CD4-positive, CD25-positive, alpha-beta regulatory T cell (primary cell): ENCODE data around the gene TICAM2. TPM values are rescaled to one million over a fixed set of nuclear protein-coding genes. Genes with fewer than 3 reads are reported as not detected.

Experiments
- ATAC-seq, 2 donors: fragments of 150-1000 bp; cut with Tn5 transposase; one replicate each; pipeline ENCODE4 v1.10.0; 2021; ENCODE audit warnings: low read depth in 2 of 2, moderate number of reproducible peaks in 2 of 2, moderate library complexity in 1 of 2
- DNase-seq, 3 donors: peaks; one replicate each; pipeline versions ENCODE4 v3.0.0 to v3.0.0-alpha.2; 2012 to 2022; ENCODE audit warnings: mixed read lengths in 1 of 3
- H3K27ac ChIP-seq: one replicate; pipeline ENCODE4 v1.7.0; 2013; ENCODE audit warnings: mild to moderate bottlenecking, low read length; ENCODE audit not compliant: insufficient read depth, poor library complexity, severe bottlenecking
- H3K27me3 ChIP-seq: one replicate; pipeline ENCODE4 v1.7.0; 2013; ENCODE audit warnings: low read length; ENCODE audit not compliant: control insufficient read depth, insufficient read depth
- H3K36me3 ChIP-seq: one replicate; pipeline ENCODE4 v1.7.0; 2013; ENCODE audit warnings: mild to moderate bottlenecking, low read length, moderate library complexity; ENCODE audit not compliant: control insufficient read depth, insufficient read depth
- H3K4me1 ChIP-seq: 2 replicates; pipeline ENCODE4 v1.7.0; 2013; ENCODE audit warnings: mild to moderate bottlenecking, low read length; ENCODE audit not compliant: insufficient read depth, control insufficient read depth, poor library complexity, severe bottlenecking
- H3K4me3 ChIP-seq: one replicate; pipeline ENCODE4 v1.7.0; 2013; ENCODE audit warnings: low read depth, mild to moderate bottlenecking, low read length, moderate library complexity
- H3K9me3 ChIP-seq, 2 experiments: 1 replicate in 1 of 2; 2 replicates in 1 of 2; pipeline ENCODE4 v1.7.0; 2013; ENCODE audit warnings: low read length in 2 of 2, mild to moderate bottlenecking in 1 of 2, moderate library complexity in 1 of 2; ENCODE audit not compliant: control insufficient read depth in 2 of 2
- H3K27ac Mint-ChIP-seq, 3 donors: one replicate each; pipeline ENCODE4 v1.8.0; 2020 to 2022; ENCODE audit warnings: mild to moderate bottlenecking in 3 of 3, mixed read lengths in 3 of 3, moderate library complexity in 2 of 3
- H3K27me3 Mint-ChIP-seq: one replicate; pipeline ENCODE4 v1.8.0; 2022; ENCODE audit warnings: mild to moderate bottlenecking, mixed read lengths
- H3K36me3 Mint-ChIP-seq: one replicate; pipeline ENCODE4 v1.8.0; 2020; ENCODE audit warnings: mixed read lengths
- H3K4me1 Mint-ChIP-seq, 4 donors: one replicate each; pipeline ENCODE4 v1.8.0; 2020 to 2022; ENCODE audit warnings: mixed read lengths in 4 of 4, mild to moderate bottlenecking in 1 of 4
- H3K4me3 Mint-ChIP-seq, 4 donors: one replicate each; pipeline ENCODE4 v1.8.0; 2020 to 2022; ENCODE audit warnings: mild to moderate bottlenecking in 4 of 4, mixed read lengths in 4 of 4, moderate library complexity in 3 of 4
- H3K9me3 Mint-ChIP-seq, 7 donors: one replicate each; pipeline ENCODE4 v1.8.0; 2020 to 2022; ENCODE audit warnings: mixed read lengths in 7 of 7, mild to moderate bottlenecking in 3 of 7, moderate library complexity in 2 of 7
- polyA plus RNA-seq, 4 donors: library from polyadenylated mRNA; unstranded; fragments of 300-500 nt; fragmentation: Illumina TruSeq; gene quantifications; one replicate each; pipeline ENCODE4 v1.2.3, GENCODE V29; 2021
- total RNA-seq: library from RNA; stranded (reverse); gene quantifications from one replicate; pipeline ENCODE4 v1.2.3, GENCODE V29; 2022

Gene TICAM2
- total and polyA plus RNA-seq, 5 donors from 2014 or later: 0.25 to 0.67 (median 0.29) TPM; not detected in 2

- peaks cover 15% of the 10 kb centered on the region for H3K36me3 ChIP-seq
- H3K9me3 ChIP-seq: peaks cover 0 to 5% of the 10 kb centered on the region in 2 experiments
- peaks cover 53% of the 10 kb centered on the region for H3K4me1 ChIP-seq
- H3K4me3 Mint-ChIP-seq: peak overlapping the region; percentile 95 to 99 (median 99)
- H3K4me3 ChIP-seq: peak overlapping the region; percentile 90
- peaks cover 0 to 3% (median 0%) of the 10 kb centered on the region in 7 donors for H3K9me3 Mint-ChIP-seq
- H3K27me3 Mint-ChIP-seq: peaks cover 4% of the 10 kb centered on the region
- peak overlapping the region; percentile 96 for H3K27ac ChIP-seq
- no peaks in the 10 kb centered on the region for H3K27me3 ChIP-seq
- DNase-seq (peak in 1 of 3 donors; percentile 7), ATAC-seq (no peak)
- H3K27ac Mint-ChIP-seq: peak overlapping the region; percentile 60 to 99 (median 94)
- peaks cover 41 to 66% (median 53%) of the 10 kb centered on the region in 4 donors for H3K4me1 Mint-ChIP-seq
- H3K36me3 Mint-ChIP-seq: peaks cover 36% of the 10 kb centered on the region
Measured at GRCh38 chr5:115542651-115543364, 59.5 kb downstream of the TICAM2 start.

GRCh38 chr5:115542086-115542485 is 60.2 kb downstream of the TICAM2 start:
- Mint-ChIP-seq H3K4me1 (peaks cover 45 to 73% (median 58%) of the 10 kb centered on the region in 4 donors), H3K27me3 (peaks cover 4% of the 10 kb centered on the region), H3K36me3 (peaks cover 39% of the 10 kb centered on the region), H3K9me3 (peaks cover 0 to 3% (median 0%) of the 10 kb centered on the region in 7 donors), H3K27ac (peak overlapping the region; percentile 60 to 99 (median 94)), H3K4me3 (peak overlapping the region; percentile 95 to 99 (median 99))
- H3K9me3 ChIP-seq: peaks cover 0 to 5% of the 10 kb centered on the region in 2 experiments
- H3K36me3 ChIP-seq: peaks cover 18% of the 10 kb centered on the region
- DNase-seq: no peak
- no peak overlapping the region for H3K27ac ChIP-seq
- ATAC-seq: no peak
- no peaks in the 10 kb centered on the region for H3K27me3 ChIP-seq
- H3K4me3 ChIP-seq: peak overlapping the region; percentile 90
- H3K4me1 ChIP-seq: peaks cover 53% of the 10 kb centered on the region

- Mint-ChIP-seq H3K36me3 (peaks cover 44% of the 10 kb centered on the region), H3K27ac (no peak overlapping the region), H3K27me3 (peaks cover 4% of the 10 kb centered on the region), H3K9me3 (peaks cover 0 to 3% (median 0%) of the 10 kb centered on the region in 7 donors), H3K4me3 (peak overlapping the region; percentile 95 to 99 (median 99)), H3K4me1 (peaks cover 50 to 77% (median 63%) of the 10 kb centered on the region in 4 donors)
- Histone ChIP-seq H3K27ac (no peak overlapping the region), H3K9me3 (peaks cover 0 to 5% of the 10 kb centered on the region in 2 experiments), H3K36me3 (peaks cover 22% of the 10 kb centered on the region), H3K27me3 (no peaks in the 10 kb centered on the region), H3K4me1 (peaks cover 58% of the 10 kb centered on the region), H3K4me3 (peak overlapping the region; percentile 90)
- no peak for DNase-seq
- ATAC-seq: no peak
Measured at GRCh38 chr5:115541611-115542010, 60.7 kb downstream of the TICAM2 start.

- H3K4me3 ChIP-seq: peak overlapping the region; percentile 9
- no peak for ATAC-seq
- Mint-ChIP-seq H3K27me3 (no peaks in the 10 kb centered on the region), H3K27ac (peak overlapping the region in 1 of 3 donors; percentile 62), H3K4me1 (peaks cover 72 to 92% (median 84%) of the 10 kb centered on the region in 4 donors), H3K36me3 (peaks cover 57% of the 10 kb centered on the region), H3K9me3 (peaks cover 0 to 1% (median 0%) of the 10 kb centered on the region in 7 donors), H3K4me3 (peak overlapping the region; percentile 22 to 72 (median 42))
- no peak for DNase-seq
- H3K36me3 ChIP-seq: peaks cover 46% of the 10 kb centered on the region
- no peaks in the 10 kb centered on the region for H3K9me3 ChIP-seq
- no peak overlapping the region for H3K27ac ChIP-seq
- no peaks in the 10 kb centered on the region for H3K27me3 ChIP-seq
- H3K4me1 ChIP-seq: peaks cover 50% of the 10 kb centered on the region
Measured at GRCh38 chr5:115535479-115536035, 66.7 kb downstream of the TICAM2 start.

GRCh38 chr5:115532517-115532916 is 69.8 kb downstream of the TICAM2 start:
- H3K9me3 Mint-ChIP-seq: no peaks in the 10 kb centered on the region
- no peaks in the 10 kb centered on the region for H3K27me3 Mint-ChIP-seq
- DNase-seq (no peak), ATAC-seq (no peak)
- no peak overlapping the region for H3K27ac Mint-ChIP-seq
- Histone ChIP-seq H3K36me3 (peaks cover 31% of the 10 kb centered on the region), H3K9me3 (no peaks in the 10 kb centered on the region), H3K27ac (no peak overlapping the region), H3K4me1 (peaks cover 29% of the 10 kb centered on the region), H3K4me3 (peak overlapping the region; percentile 14), H3K27me3 (no peaks in the 10 kb centered on the region)
- peak overlapping the region in 2 of 4 donors; percentile 5 to 27 for H3K4me3 Mint-ChIP-seq
- H3K4me1 Mint-ChIP-seq: peaks cover 67 to 87% (median 81%) of the 10 kb centered on the region in 4 donors
- H3K36me3 Mint-ChIP-seq: peaks cover 46% of the 10 kb centered on the region

- Histone ChIP-seq H3K36me3 (peaks cover 26% of the 10 kb centered on the region), H3K27ac (no peak overlapping the region), H3K27me3 (no peaks in the 10 kb centered on the region), H3K9me3 (no peaks in the 10 kb centered on the region), H3K4me3 (peak overlapping the region; percentile 14), H3K4me1 (peaks cover 29% of the 10 kb centered on the region)
- no peaks in the 10 kb centered on the region for H3K9me3 Mint-ChIP-seq
- no peaks in the 10 kb centered on the region for H3K27me3 Mint-ChIP-seq
- H3K4me3 Mint-ChIP-seq: peak overlapping the region in 1 of 4 donors; percentile 56
- DNase-seq: no peak
- H3K4me1 Mint-ChIP-seq: peaks cover 61 to 87% (median 78%) of the 10 kb centered on the region in 4 donors
- H3K27ac Mint-ChIP-seq: peak overlapping the region in 1 of 3 donors; percentile 1
- no peak for ATAC-seq
- H3K36me3 Mint-ChIP-seq: peaks cover 41% of the 10 kb centered on the region
Measured at GRCh38 chr5:115531787-115532367, 70.4 kb downstream of the TICAM2 start.

- no peak overlapping the region for H3K27ac ChIP-seq
- no peaks in the 10 kb centered on the region for H3K9me3 ChIP-seq
- H3K4me1 ChIP-seq: peaks cover 29% of the 10 kb centered on the region
- peaks cover 36% of the 10 kb centered on the region for H3K36me3 Mint-ChIP-seq
- no peak overlapping the region for H3K27ac Mint-ChIP-seq
- peaks cover 56 to 86% (median 77%) of the 10 kb centered on the region in 4 donors for H3K4me1 Mint-ChIP-seq
- H3K27me3 ChIP-seq: no peaks in the 10 kb centered on the region
- H3K27me3 Mint-ChIP-seq: no peaks in the 10 kb centered on the region
- DNase-seq: no peak
- peak overlapping the region in 1 of 4 donors; percentile 56 for H3K4me3 Mint-ChIP-seq
- peaks cover 25% of the 10 kb centered on the region for H3K36me3 ChIP-seq
- ATAC-seq: no peak
- H3K4me3 ChIP-seq: no peak overlapping the region
- H3K9me3 Mint-ChIP-seq: no peaks in the 10 kb centered on the region
Measured at GRCh38 chr5:115531380-115531779, 70.9 kb downstream of the TICAM2 start.
